ENCODE data around the gene SCYGR7. TPM values are rescaled to one million over a fixed set of nuclear protein-coding genes. Genes with fewer than 3 reads are reported as not detected.

SCYGR7 gene
- total RNA-seq, 1 donor from 2014 or later, result not detected

DNA sequence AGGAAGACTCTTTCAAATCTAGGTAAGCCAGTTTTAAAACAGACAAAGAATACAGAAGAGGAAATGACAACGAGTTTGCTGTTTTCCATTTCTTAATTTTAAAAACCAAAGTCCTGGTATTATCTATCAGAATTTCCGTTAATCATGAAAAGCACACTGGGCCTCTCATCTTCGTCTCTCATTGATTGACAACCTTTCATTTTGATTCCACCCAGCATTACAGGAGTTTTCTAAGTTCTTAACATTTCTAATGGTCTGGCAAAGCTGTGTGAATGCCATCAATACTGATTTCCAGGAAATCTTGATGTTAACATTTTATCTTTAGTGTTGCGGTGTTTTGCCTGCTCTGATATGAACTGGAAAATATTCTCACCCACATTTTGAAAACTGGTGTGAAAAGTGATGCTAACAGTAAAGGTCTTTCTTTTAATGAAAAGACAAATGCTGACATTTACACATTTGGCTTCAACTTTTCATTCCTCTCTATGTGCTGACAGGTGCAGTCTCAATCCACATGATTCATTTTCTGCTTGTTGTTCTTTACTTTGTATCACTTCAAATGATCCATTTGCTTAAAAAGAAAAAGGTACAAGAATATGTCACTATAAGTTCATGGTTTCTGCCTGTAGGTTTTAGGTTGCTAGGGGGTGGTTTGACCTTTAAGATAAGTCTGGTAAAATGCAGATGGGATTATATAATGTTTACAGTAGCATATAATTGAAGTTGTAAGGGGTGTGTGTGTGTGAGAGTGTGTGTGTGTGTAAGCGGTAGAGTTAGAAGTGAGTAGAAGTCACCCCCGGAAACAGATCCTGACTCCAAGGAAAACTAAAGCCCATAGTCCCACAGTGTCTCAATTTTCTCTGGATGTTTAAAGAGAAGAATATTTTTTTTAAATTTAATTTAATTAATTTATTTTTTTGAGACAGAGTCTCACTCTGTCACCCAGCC, 47.0 kb downstream of the SCYGR7 start:
- Mint-ChIP-seq H3K4me1 (ENCODE audit: unreplicated experiment) (no peaks in the 10 kb centered on the region), H3K27ac (ENCODE audit: unreplicated experiment) (no peak overlapping the region), H3K9me3 (ENCODE audit: unreplicated experiment) (no peaks in the 10 kb centered on the region), H3K27me3 (ENCODE audit: unreplicated experiment) (peaks cover 1% of the 10 kb centered on the region), H3K4me3 (ENCODE audit: unreplicated experiment) (no peak overlapping the region), H3K36me3 (ENCODE audit: low read depth, unreplicated experiment) (no peaks in the 10 kb centered on the region)
- DNase-seq (ENCODE audit: low spot score), result no peak
- TF ChIP-seq, protein P1, sequence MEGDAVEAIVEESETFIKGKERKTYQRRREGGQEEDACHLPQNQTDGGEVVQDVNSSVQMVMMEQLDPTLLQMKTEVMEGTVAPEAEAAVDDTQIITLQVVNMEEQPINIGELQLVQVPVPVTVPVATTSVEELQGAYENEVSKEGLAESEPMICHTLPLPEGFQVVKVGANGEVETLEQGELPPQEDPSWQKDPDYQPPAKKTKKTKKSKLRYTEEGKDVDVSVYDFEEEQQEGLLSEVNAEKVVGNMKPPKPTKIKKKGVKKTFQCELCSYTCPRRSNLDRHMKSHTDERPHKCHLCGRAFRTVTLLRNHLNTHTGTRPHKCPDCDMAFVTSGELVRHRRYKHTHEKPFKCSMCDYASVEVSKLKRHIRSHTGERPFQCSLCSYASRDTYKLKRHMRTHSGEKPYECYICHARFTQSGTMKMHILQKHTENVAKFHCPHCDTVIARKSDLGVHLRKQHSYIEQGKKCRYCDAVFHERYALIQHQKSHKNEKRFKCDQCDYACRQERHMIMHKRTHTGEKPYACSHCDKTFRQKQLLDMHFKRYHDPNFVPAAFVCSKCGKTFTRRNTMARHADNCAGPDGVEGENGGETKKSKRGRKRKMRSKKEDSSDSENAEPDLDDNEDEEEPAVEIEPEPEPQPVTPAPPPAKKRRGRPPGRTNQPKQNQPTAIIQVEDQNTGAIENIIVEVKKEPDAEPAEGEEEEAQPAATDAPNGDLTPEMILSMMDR (IDR thresholded peaks at IDR 0.05; ENCODE audit: unreplicated experiment), result no peak

Other genes with a start within 250 kb of the SCYGR7 start
- gene SCYGR2, start 129.4 kb upstream of the SCYGR7 start, total RNA-seq (ENCODE audit: unreplicated experiment), result not detected
- gene SCYGR3, start 113.5 kb upstream of the SCYGR7 start, total RNA-seq (ENCODE audit: unreplicated experiment), result not detected
- not detected for gene SCYGR4, start 110.8 kb upstream of the SCYGR7 start, total RNA-seq (ENCODE audit: unreplicated experiment)
- gene SCYGR5, start 61.5 kb upstream of the SCYGR7 start, total RNA-seq (ENCODE audit: unreplicated experiment), result not detected
- gene SLC19A3, start 10.3 kb upstream of the SCYGR7 start, total RNA-seq (ENCODE audit: unreplicated experiment), result 0.62 TPM
- not detected for gene SCYGR6, start 3.6 kb upstream of the SCYGR7 start, total RNA-seq (ENCODE audit: unreplicated experiment)
- gene SCYGR8, start 17.6 kb downstream of the SCYGR7 start, total RNA-seq (ENCODE audit: unreplicated experiment), result not detected
- not detected for gene CCL20, start 85.5 kb downstream of the SCYGR7 start, total RNA-seq (ENCODE audit: unreplicated experiment)
- 1.6 TPM for gene DAW1, start 143.3 kb downstream of the SCYGR7 start, total RNA-seq (ENCODE audit: unreplicated experiment)

Measured in endothelial cell (in vitro differentiated cells).